HCT116 (cell line): Measurements from ENCODE around the gene STPG2. TPM values are rescaled to one million over a fixed set of nuclear protein-coding genes. Genes with fewer than 3 reads are reported as not detected.

ENCODE experiments used
- ATAC-seq: fragments of 200-7000 bp; cut with Tn5 transposase; 2 replicates; pipeline ENCODE4 v1.9.1; 2020; ENCODE audit warnings: mild to moderate bottlenecking, moderate library complexity
- BruUV-seq: library from RNA; stranded (reverse); fragments of 400-500 nt; replicated peaks from 2 replicates; lab custom pipeline; 2021; lab: Mats Ljungman, UMichigan
- CTCF ChIA-PET: fragments of 300-600 bp; sonication (Branson Sonifier 250); formaldehyde crosslinking; loops from one replicate; lab custom pipeline; 2021; ENCODE audit warnings: antibody characterized with exemption; lab: Charles Lee
- POLR2A ChIA-PET: fragments of 300-600, 350-600 bp; sonication (Branson Sonifier 250); formaldehyde crosslinking; loops from one replicate; lab custom pipeline; 2021; ENCODE audit warnings: antibody characterized with exemption; lab: Charles Lee
- RAD21 ChIA-PET, 2 experiments: fragments of 300-600 bp; sonication (Branson Sonifier 250); formaldehyde crosslinking; loops; one replicate each; lab custom pipeline; 2023; ENCODE audit warnings: low total read pairs in 2 of 2; ENCODE audit not compliant: uncharacterized antibody in 2 of 2, unreplicated experiment in 2 of 2, low non-redundant PET in 1 of 2; lab: Charles Lee
- DNase-seq: peaks from one replicate; pipeline ENCODE4 v3.0.0-alpha.2; 2010; ENCODE audit warnings: low read depth, low spot score
- H2AFZ ChIP-seq: fragments of 200-600 bp; shearing (Covaris generic), sonication (generic); 2 replicates; pipeline ENCODE4 v1.6.1; 2017; ENCODE audit warnings: low read depth, mixed run types, mixed read lengths, antibody characterized with exemption, low read length; ENCODE audit not compliant: poor library complexity, severe bottlenecking
- H3K27ac ChIP-seq: 2 replicates; pipeline ENCODE4 v1.5.1; 2012; ENCODE audit warnings: low read depth, low read length
- H3K27me3 ChIP-seq: fragments of 200-600 bp; sonication (generic); 2 replicates; pipeline ENCODE4 v1.6.1; 2016; ENCODE audit warnings: mixed run types, low read length, mixed read lengths; ENCODE audit not compliant: insufficient read depth
- H3K36me3 ChIP-seq, 2 experiments: fragments of 200-500 bp in 1 of 2; fragments of 200-600 bp in 1 of 2; sonication (Bioruptor generic) in 1 of 2; sonication (generic) in 1 of 2; 2 replicates each; pipeline versions ENCODE4 v1.5.1 to v1.6.1; 2014 to 2016; ENCODE audit warnings: low read length in 2 of 2, inconsistent platforms in 1 of 2, mixed read lengths in 1 of 2, mixed run types in 1 of 2; ENCODE audit not compliant: insufficient read depth in 2 of 2, control insufficient read depth in 1 of 2
- H3K4me1 ChIP-seq, 2 experiments: fragments of 200-600 bp in 1 of 2; sonication (generic) in 1 of 2; 2 replicates each; pipeline versions ENCODE4 v1.5.1 to v1.6.1; 2012 to 2017; ENCODE audit warnings: low read length in 2 of 2, inconsistent platforms in 1 of 2, mild to moderate bottlenecking in 1 of 2, mixed read lengths in 1 of 2, mixed run types in 1 of 2, moderate library complexity in 1 of 2; ENCODE audit not compliant: insufficient read depth in 2 of 2, control insufficient read depth in 1 of 2
- H3K4me2 ChIP-seq: fragments of 200-600 bp; sonication (generic); 2 replicates; pipeline ENCODE4 v1.6.1; 2017; ENCODE audit warnings: mixed run types, low read length, mixed read lengths
- H3K4me3 ChIP-seq, 2 experiments: fragments of 200-600 bp in 1 of 2; sonication (generic) in 1 of 2; replicated peaks in 1 of 2; 2 replicates each; pipeline ENCODE4 v1.5.1; 2011 to 2016; ENCODE audit warnings: low read length in 2 of 2, control low read depth in 1 of 2, low read depth in 1 of 2, mild to moderate bottlenecking in 1 of 2, mixed read lengths in 1 of 2, mixed run types in 1 of 2
- H3K79me2 ChIP-seq: fragments of 200-600 bp; sonication (generic); 2 replicates; pipeline ENCODE4 v1.6.1; 2017; ENCODE audit warnings: mild to moderate bottlenecking, mixed run types, low read length, moderate library complexity, mixed read lengths; ENCODE audit not compliant: insufficient read depth
- H3K9ac ChIP-seq: fragments of 200-600 bp; sonication (generic); 2 replicates; pipeline ENCODE4 v1.6.1; 2016; ENCODE audit warnings: low read length, mixed read lengths
- H3K9me2 ChIP-seq: fragments of 200-600 bp; sonication (generic), shearing (Covaris generic); 2 replicates; pipeline ENCODE4 v1.6.1; 2017; ENCODE audit warnings: mixed run types, mild to moderate bottlenecking, moderate library complexity; ENCODE audit not compliant: insufficient read depth
- H3K9me3 ChIP-seq, 2 experiments: fragments of 200-500 bp in 1 of 2; fragments of 200-600 bp in 1 of 2; sonication (Bioruptor generic) in 1 of 2; sonication (generic) in 1 of 2; 2 replicates each; pipeline ENCODE4 v1.6.1; 2014 to 2017; ENCODE audit warnings: low read length in 2 of 2, mixed read lengths in 2 of 2, inconsistent platforms in 1 of 2, low read depth in 1 of 2, mild to moderate bottlenecking in 1 of 2, mixed run types in 1 of 2, moderate library complexity in 1 of 2; ENCODE audit not compliant: control insufficient read depth in 1 of 2, insufficient read depth in 1 of 2
- H4K20me1 ChIP-seq: fragments of 200-600 bp; sonication (generic), shearing (Covaris generic); 2 replicates; pipeline ENCODE4 v1.6.1; 2017; ENCODE audit warnings: mixed run types, mild to moderate bottlenecking, moderate library complexity; ENCODE audit not compliant: insufficient read depth
- CBX3 ChIP-seq: IDR thresholded peaks from 2 replicates; pipeline ENCODE4 v1.6.1; 2012; ENCODE audit warnings: low read depth
- EZH2phosphoT487 ChIP-seq: fragments of 200-600 bp; IDR thresholded peaks from 2 replicates; pipeline ENCODE4 v1.6.1; 2018; ENCODE audit warnings: antibody characterized with exemption, borderline replicate concordance
- FOSL1 ChIP-seq: IDR thresholded peaks from 2 replicates; pipeline ENCODE4 v1.6.1; 2012; ENCODE audit warnings: low read depth
- JUND ChIP-seq: IDR thresholded peaks from 2 replicates; pipeline ENCODE4 v1.6.1; 2012
- POLR2A ChIP-seq: IDR thresholded peaks from 2 replicates; pipeline ENCODE4 v1.7.0; 2011; ENCODE audit warnings: borderline replicate concordance; ENCODE audit not compliant: insufficient read depth, insufficient read length; ENCODE audit errors: extremely low read depth
- RAD21 ChIP-seq: IDR thresholded peaks from 2 replicates; pipeline ENCODE4 v1.6.1; 2012; ENCODE audit warnings: low read depth, mild to moderate bottlenecking
- SIN3A ChIP-seq: IDR thresholded peaks from 2 replicates; pipeline ENCODE4 v1.6.1; 2012; ENCODE audit warnings: low read depth
- SP1 ChIP-seq: IDR thresholded peaks from 2 replicates; pipeline ENCODE4 v1.6.1; 2012; ENCODE audit warnings: low read depth
- intact Hi-C: fragments of 100-400 bp; cut with micrococcal nuclease; formaldehyde crosslinking; loops from 2 replicates; pipeline ENCODE4 v1.10.0; 2022
- total RNA-seq: library from RNA; stranded (reverse); gene quantifications from one replicate; pipeline ENCODE4 v1.2.1, GENCODE V29; 2021; ENCODE audit not compliant: unreplicated experiment
- TF ChIP-seq, protein P1 (sequence below): IDR thresholded peaks from 2 replicates; pipeline ENCODE4 v1.6.1; 2011; ENCODE audit warnings: mild to moderate bottlenecking, low read length, moderate library complexity; ENCODE audit not compliant: insufficient replicate concordance; ENCODE audit errors: extremely low read depth
- TF ChIP-seq, protein P2 (sequence below): IDR thresholded peaks from 2 replicates; pipeline ENCODE4 v1.6.1; 2012; ENCODE audit warnings: low read depth
- TF ChIP-seq, protein P3 (sequence below), 3 experiments: fragments of 200-600 bp in 1 of 3; sonication (generic) in 1 of 3; IDR thresholded peaks in 2 of 3; conservative IDR thresholded peaks in 1 of 3; 2 replicates each; pipeline ENCODE4 v1.5.1; 2012 to 2017; ENCODE audit warnings: low read depth in 2 of 3, low read length in 2 of 3, antibody characterized with exemption in 1 of 3, borderline replicate concordance in 1 of 3, control low read depth in 1 of 3, mild to moderate bottlenecking in 1 of 3, mixed read lengths in 1 of 3, mixed run types in 1 of 3, moderate library complexity in 1 of 3; ENCODE audit not compliant: insufficient read depth in 1 of 3
- TF ChIP-seq, protein P4 (sequence below): IDR thresholded peaks from 2 replicates; pipeline ENCODE4 v1.6.1; 2012

The STPG2 gene
- total RNA-seq, 1 experiment from 2014 or later = not detected

DNA sequence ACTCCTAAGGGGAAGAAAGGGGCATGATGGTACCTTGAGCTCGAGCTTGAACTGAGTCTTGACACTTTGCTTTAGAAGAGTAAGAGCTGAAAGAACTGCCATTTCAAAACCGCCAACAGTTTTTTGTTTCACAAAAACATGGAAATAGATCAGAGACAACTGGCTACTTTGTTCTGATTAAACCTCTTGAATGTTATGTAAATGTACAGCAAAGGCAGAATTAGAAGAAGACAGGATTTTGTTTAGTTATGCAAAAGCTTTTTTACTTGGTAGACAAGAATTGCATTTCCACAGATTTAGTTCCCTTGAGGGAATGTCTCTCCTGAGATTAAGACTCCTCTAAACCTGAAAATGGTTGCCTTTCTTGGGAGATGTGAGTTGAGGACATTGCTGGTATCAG lies 33.3 kb upstream of the STPG2 start:
- H3K9me2 ChIP-seq = no peaks in the 10 kb centered on the region
- H2AFZ ChIP-seq = no peak overlapping the region
- no peaks in the 10 kb centered on the region for H3K36me3 ChIP-seq
- no peaks in the 10 kb centered on the region for H3K4me1 ChIP-seq
- no peak overlapping the region for H3K9ac ChIP-seq
- DNase-seq (no peak), ATAC-seq (no peak)
- POLR2A ChIA-PET = no interaction called here
- no peaks in the 10 kb centered on the region for H3K79me2 ChIP-seq
- no peaks in the 10 kb centered on the region for H3K27me3 ChIP-seq
- CTCF ChIA-PET = no interaction called here
- H3K9me3 ChIP-seq = no peaks in the 10 kb centered on the region
- H3K4me2 ChIP-seq = no peak overlapping the region
- BruUV-seq = no TSS peak
- intact Hi-C loops = no loop called here
- no peak overlapping the region for H3K4me3 ChIP-seq
- H3K27ac ChIP-seq = no peak overlapping the region
- RAD21 ChIA-PET = no interaction called here
- H4K20me1 ChIP-seq = no peaks in the 10 kb centered on the region
- TF ChIP-seq SIN3A = no peak
- TF ChIP-seq, protein P1, sequence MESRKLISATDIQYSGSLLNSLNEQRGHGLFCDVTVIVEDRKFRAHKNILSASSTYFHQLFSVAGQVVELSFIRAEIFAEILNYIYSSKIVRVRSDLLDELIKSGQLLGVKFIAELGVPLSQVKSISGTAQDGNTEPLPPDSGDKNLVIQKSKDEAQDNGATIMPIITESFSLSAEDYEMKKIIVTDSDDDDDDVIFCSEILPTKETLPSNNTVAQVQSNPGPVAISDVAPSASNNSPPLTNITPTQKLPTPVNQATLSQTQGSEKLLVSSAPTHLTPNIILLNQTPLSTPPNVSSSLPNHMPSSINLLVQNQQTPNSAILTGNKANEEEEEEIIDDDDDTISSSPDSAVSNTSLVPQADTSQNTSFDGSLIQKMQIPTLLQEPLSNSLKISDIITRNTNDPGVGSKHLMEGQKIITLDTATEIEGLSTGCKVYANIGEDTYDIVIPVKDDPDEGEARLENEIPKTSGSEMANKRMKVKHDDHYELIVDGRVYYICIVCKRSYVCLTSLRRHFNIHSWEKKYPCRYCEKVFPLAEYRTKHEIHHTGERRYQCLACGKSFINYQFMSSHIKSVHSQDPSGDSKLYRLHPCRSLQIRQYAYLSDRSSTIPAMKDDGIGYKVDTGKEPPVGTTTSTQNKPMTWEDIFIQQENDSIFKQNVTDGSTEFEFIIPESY = no peak
- no peak for TF ChIP-seq CBX3
- TF ChIP-seq, protein P2, sequence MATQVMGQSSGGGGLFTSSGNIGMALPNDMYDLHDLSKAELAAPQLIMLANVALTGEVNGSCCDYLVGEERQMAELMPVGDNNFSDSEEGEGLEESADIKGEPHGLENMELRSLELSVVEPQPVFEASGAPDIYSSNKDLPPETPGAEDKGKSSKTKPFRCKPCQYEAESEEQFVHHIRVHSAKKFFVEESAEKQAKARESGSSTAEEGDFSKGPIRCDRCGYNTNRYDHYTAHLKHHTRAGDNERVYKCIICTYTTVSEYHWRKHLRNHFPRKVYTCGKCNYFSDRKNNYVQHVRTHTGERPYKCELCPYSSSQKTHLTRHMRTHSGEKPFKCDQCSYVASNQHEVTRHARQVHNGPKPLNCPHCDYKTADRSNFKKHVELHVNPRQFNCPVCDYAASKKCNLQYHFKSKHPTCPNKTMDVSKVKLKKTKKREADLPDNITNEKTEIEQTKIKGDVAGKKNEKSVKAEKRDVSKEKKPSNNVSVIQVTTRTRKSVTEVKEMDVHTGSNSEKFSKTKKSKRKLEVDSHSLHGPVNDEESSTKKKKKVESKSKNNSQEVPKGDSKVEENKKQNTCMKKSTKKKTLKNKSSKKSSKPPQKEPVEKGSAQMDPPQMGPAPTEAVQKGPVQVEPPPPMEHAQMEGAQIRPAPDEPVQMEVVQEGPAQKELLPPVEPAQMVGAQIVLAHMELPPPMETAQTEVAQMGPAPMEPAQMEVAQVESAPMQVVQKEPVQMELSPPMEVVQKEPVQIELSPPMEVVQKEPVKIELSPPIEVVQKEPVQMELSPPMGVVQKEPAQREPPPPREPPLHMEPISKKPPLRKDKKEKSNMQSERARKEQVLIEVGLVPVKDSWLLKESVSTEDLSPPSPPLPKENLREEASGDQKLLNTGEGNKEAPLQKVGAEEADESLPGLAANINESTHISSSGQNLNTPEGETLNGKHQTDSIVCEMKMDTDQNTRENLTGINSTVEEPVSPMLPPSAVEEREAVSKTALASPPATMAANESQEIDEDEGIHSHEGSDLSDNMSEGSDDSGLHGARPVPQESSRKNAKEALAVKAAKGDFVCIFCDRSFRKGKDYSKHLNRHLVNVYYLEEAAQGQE = no peak
- no peak for TF ChIP-seq FOSL1
- TF ChIP-seq, protein P3, sequence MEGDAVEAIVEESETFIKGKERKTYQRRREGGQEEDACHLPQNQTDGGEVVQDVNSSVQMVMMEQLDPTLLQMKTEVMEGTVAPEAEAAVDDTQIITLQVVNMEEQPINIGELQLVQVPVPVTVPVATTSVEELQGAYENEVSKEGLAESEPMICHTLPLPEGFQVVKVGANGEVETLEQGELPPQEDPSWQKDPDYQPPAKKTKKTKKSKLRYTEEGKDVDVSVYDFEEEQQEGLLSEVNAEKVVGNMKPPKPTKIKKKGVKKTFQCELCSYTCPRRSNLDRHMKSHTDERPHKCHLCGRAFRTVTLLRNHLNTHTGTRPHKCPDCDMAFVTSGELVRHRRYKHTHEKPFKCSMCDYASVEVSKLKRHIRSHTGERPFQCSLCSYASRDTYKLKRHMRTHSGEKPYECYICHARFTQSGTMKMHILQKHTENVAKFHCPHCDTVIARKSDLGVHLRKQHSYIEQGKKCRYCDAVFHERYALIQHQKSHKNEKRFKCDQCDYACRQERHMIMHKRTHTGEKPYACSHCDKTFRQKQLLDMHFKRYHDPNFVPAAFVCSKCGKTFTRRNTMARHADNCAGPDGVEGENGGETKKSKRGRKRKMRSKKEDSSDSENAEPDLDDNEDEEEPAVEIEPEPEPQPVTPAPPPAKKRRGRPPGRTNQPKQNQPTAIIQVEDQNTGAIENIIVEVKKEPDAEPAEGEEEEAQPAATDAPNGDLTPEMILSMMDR (IDR thresholded peaks at IDR 0.05 in 2 of 3, conservative IDR thresholded peaks at IDR 0.05 in 1 of 3; ENCODE audit: borderline replicate concordance in 1 of 3, insufficient read depth in 1 of 3, low read depth in 2 of 3, low read length in 2 of 3) = no peak
- no peak for TF ChIP-seq EZH2phosphoT487
- no peak for TF ChIP-seq POLR2A
- TF ChIP-seq RAD21 = no peak
- no peak for TF ChIP-seq JUND
- TF ChIP-seq, protein P4, sequence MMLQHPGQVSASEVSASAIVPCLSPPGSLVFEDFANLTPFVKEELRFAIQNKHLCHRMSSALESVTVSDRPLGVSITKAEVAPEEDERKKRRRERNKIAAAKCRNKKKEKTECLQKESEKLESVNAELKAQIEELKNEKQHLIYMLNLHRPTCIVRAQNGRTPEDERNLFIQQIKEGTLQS = no peak
- no peak for TF ChIP-seq SP1
